SH-SY5Y (cell line): ENCODE results near the gene LRRC52.

Source experiments
- GATA2 ChIP-seq: IDR thresholded peaks from 2 replicates; pipeline ENCODE4 v1.6.1; 2011; ENCODE audit warnings: mild to moderate bottlenecking, low read depth, low read length
- GATA3 ChIP-seq: IDR thresholded peaks from 2 replicates; pipeline ENCODE4 v1.6.1; 2011; ENCODE audit warnings: low read depth, mild to moderate bottlenecking, low read length, moderate library complexity

DNA sequence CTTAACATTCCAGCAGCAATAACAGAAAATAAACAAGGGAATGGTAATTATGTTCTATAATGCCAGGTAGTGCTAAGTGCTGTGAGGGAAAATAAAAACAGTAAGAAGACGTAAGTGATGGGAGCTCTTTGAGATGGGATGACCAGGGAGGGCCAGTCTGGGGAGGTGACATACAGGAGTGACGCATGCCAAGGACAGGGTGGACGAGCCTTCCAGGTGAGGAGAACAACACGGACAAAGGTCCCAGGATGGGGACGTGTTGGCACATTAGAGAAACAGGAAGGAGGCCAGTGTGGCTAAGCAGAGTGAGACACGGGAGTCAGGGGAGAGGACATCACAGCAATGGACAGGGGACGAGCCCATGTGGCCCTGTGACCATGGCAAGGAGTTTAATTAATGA is 11.7 kb upstream of the LRRC52 start:
- TF ChIP-seq GATA3 (no peak), GATA2 (no peak)
